HepG2 (cell line): ENCODE measurements around the gene FITM1. TPM values are rescaled to one million over a fixed set of nuclear protein-coding genes. Genes with fewer than 3 reads are reported as not detected.

Source experiments
- CBFB ChIP-seq: sonication (generic); formaldehyde crosslinking; IDR thresholded peaks from 2 replicates; pipeline ENCODE4 v1.4.0; 2020; ENCODE audit warnings: missing genetic modification reagents
- CBX1 ChIP-seq: IDR thresholded peaks from one replicate; pipeline ENCODE4 v1.6.1; 2016; ENCODE audit warnings: antibody characterized with exemption, low read depth
- FOXA3 ChIP-seq: IDR thresholded peaks from 2 replicates; pipeline ENCODE4 v1.6.1; 2016; ENCODE audit warnings: missing genetic modification reagents, missing compliant biosample characterization
- HBP1 ChIP-seq: IDR thresholded peaks from 2 replicates; pipeline ENCODE4 v1.6.1; 2016; ENCODE audit warnings: low read depth, control low read depth
- KAT2B ChIP-seq: fragments of 150-350 bp; IDR thresholded peaks from 2 replicates; pipeline ENCODE4 v1.6.1; 2014; ENCODE audit warnings: low read depth, low read length, borderline replicate concordance
- KDM3A ChIP-seq: IDR thresholded peaks from 2 replicates; pipeline ENCODE4 v1.6.1; 2018; ENCODE audit warnings: low read depth, missing compliant biosample characterization
- MAX ChIP-seq: IDR thresholded peaks from 2 replicates; pipeline ENCODE4 v1.6.1; 2012; ENCODE audit warnings: inconsistent platforms
- MLLT10 ChIP-seq: sonication (generic); formaldehyde crosslinking; IDR thresholded peaks from 2 replicates; pipeline ENCODE4 v1.4.0; 2020; ENCODE audit warnings: missing genetic modification reagents
- MLXIP ChIP-seq: sonication (generic); formaldehyde crosslinking; IDR thresholded peaks from 2 replicates; pipeline ENCODE4 v1.9.0; 2021; ENCODE audit warnings: missing genetic modification reagents, borderline replicate concordance
- MTA1 ChIP-seq: sonication (generic); formaldehyde crosslinking; IDR thresholded peaks from 2 replicates; pipeline ENCODE4 v1.4.0; 2020; ENCODE audit warnings: missing genetic modification reagents, mild to moderate bottlenecking, borderline replicate concordance
- NFE2L2 ChIP-seq: fragments of 150-350 bp; IDR thresholded peaks from 2 replicates; pipeline ENCODE4 v1.6.1; 2014; ENCODE audit warnings: low read length
- SNAI1 ChIP-seq: sonication (generic); formaldehyde crosslinking; IDR thresholded peaks from 2 replicates; pipeline ENCODE4 v1.5.0; 2020; ENCODE audit warnings: mild to moderate bottlenecking, missing genetic modification reagents, borderline replicate concordance
- TEF ChIP-seq: sonication (generic); formaldehyde crosslinking; IDR thresholded peaks from 2 replicates; pipeline ENCODE4 v1.5.0; 2020; ENCODE audit warnings: missing genetic modification reagents
- THAP11 ChIP-seq: IDR thresholded peaks from 2 replicates; pipeline ENCODE4 v1.6.1; 2016; ENCODE audit warnings: missing biosample characterization, missing genetic modification reagents
- THAP8 ChIP-seq: sonication (generic); formaldehyde crosslinking; IDR thresholded peaks from 2 replicates; pipeline ENCODE4 v1.5.1; 2020; ENCODE audit warnings: missing genetic modification reagents, mild to moderate bottlenecking, borderline replicate concordance
- TOE1 ChIP-seq: sonication (generic); formaldehyde crosslinking; IDR thresholded peaks from 2 replicates; pipeline ENCODE4 v1.4.0; 2020; ENCODE audit warnings: mild to moderate bottlenecking, missing genetic modification reagents
- WIZ ChIP-seq: sonication (generic); formaldehyde crosslinking; IDR thresholded peaks from 2 replicates; pipeline ENCODE4 v1.5.1; 2020; ENCODE audit warnings: mild to moderate bottlenecking, missing genetic modification reagents
- ZBTB20 ChIP-seq: sonication (generic); formaldehyde crosslinking; IDR thresholded peaks from 2 replicates; pipeline ENCODE4 v1.8.1; 2023; ENCODE audit warnings: missing genetic modification reagents, low read depth, mild to moderate bottlenecking, borderline replicate concordance
- ZBTB21 ChIP-seq: sonication (generic); formaldehyde crosslinking; IDR thresholded peaks from 2 replicates; pipeline ENCODE4 v1.4.0; 2020; ENCODE audit warnings: missing genetic modification reagents
- ZFP36L1 ChIP-seq: sonication (generic); formaldehyde crosslinking; IDR thresholded peaks from 2 replicates; pipeline ENCODE4 v1.8.0; 2022; ENCODE audit warnings: mild to moderate bottlenecking, missing genetic modification reagents, moderate library complexity
- ZNF143 ChIP-seq: sonication (generic); formaldehyde crosslinking; IDR thresholded peaks from 2 replicates; pipeline ENCODE4 v1.4.0; 2020; ENCODE audit warnings: missing genetic modification reagents
- ZNF34 ChIP-seq: sonication (generic); formaldehyde crosslinking; IDR thresholded peaks from 2 replicates; pipeline ENCODE4 v1.4.0; 2020; ENCODE audit warnings: mild to moderate bottlenecking, missing genetic modification reagents, borderline replicate concordance
- ZNF431 ChIP-seq: sonication (generic); formaldehyde crosslinking; IDR thresholded peaks from 2 replicates; pipeline ENCODE4 v1.9.0; 2022; ENCODE audit warnings: missing genetic modification reagents, low read depth, mild to moderate bottlenecking, borderline replicate concordance
- ZNF790 ChIP-seq: sonication (generic); formaldehyde crosslinking; IDR thresholded peaks from 2 replicates; pipeline ENCODE4 v1.8.0; 2022; ENCODE audit warnings: missing genetic modification reagents, mild to moderate bottlenecking, borderline replicate concordance
- ZSCAN12 ChIP-seq: sonication (generic); formaldehyde crosslinking; IDR thresholded peaks from 2 replicates; pipeline ENCODE4 v1.9.0; 2021; ENCODE audit warnings: mild to moderate bottlenecking, missing genetic modification reagents
- polyA plus RNA-seq, 8 experiments: library from polyadenylated mRNA; depleted of rRNA in 3 of 8; stranded (reverse) in 7 of 8; unstranded in 1 of 8; fragments of >200 nt; fragmentation: Illumina TruSeq in 4 of 8; extraction: Trizol in 4 of 8; gene quantifications; 2 replicates each; pipeline versions ENCODE4 v1.2.1 to v1.2.3, GENCODE V29; 2011 to 2016; ENCODE audit warnings: low read depth in 4 of 8, missing spikeins in 1 of 8, mixed read lengths in 1 of 8; ENCODE audit not compliant: insufficient read depth in 1 of 8
- total RNA-seq, 5 experiments: library from RNA; depleted of rRNA; stranded (reverse); fragments of >200 nt; fragmentation: Illumina TruSeq; extraction: Trizol; gene quantifications; 2 replicates each; pipeline ENCODE4 v1.2.3, GENCODE V29; 2016; ENCODE audit warnings: low read depth in 1 of 5

The FITM1 gene
- total and polyA plus RNA-seq, 2 of the 13 experiments (the other 11 are each of a cell fraction or from before 2014, with no cell fraction given): 2.7 to 5.8 TPM

GRCh38 chr14:24141097-24141880 is 10.8 kb downstream of the FITM1 start, which contains the start of gene EMC9 (continued):
- TF ChIP-seq ZNF790 (CRISPR knock-in tag) (no peak), ZNF431 (CRISPR knock-in tag) (no peak), TOE1 (CRISPR knock-in tag) (no peak), THAP11 (CRISPR knock-in tag) (peak; percentile 84), ZFP36L1 (CRISPR knock-in tag) (peak; percentile 94; the same call in 1 of the 2 replicates), ZNF34 (CRISPR knock-in tag) (peak; percentile 88; the same call in 1 of the 2 replicates), HBP1 (no peak; the same call in none of the 2 replicates), ZNF143 (no peak; the same call in 1 of the 2 replicates), THAP8 (CRISPR knock-in tag) (no peak), MAX (no peak), WIZ (CRISPR knock-in tag) (peak; percentile 96), SNAI1 (peak; percentile 91), ZBTB20 (CRISPR knock-in tag) (peak; percentile 93; the same call in 1 of the 2 replicates), MLLT10 (CRISPR knock-in tag) (peak; percentile 64; the same call in 1 of the 2 replicates), KDM3A (CRISPR knock-in tag) (peak; percentile 91), ZBTB21 (CRISPR knock-in tag) (peak; percentile 54; the same call in 1 of the 2 replicates), TEF (peak; percentile 51; the same call in 1 of the 2 replicates), MTA1 (peak; percentile 98), ZSCAN12 (CRISPR knock-in tag) (peak; percentile 68), CBX1 (peak; percentile 87), KAT2B (no peak), NFE2L2 (no peak), FOXA3 (peak; percentile 64), CBFB (CRISPR knock-in tag) (peak; percentile 88), MLXIP (peak; percentile 33)
